OCI-LY1 (cell line): ENCODE results near the gene MPLKIP.
A peak's percentile ranks its signal among the peaks of the same experiment; 100 is the strongest.

Experiments used
- H2AFZ ChIP-seq: fragments of 200-600 bp; sonication (generic), shearing (Covaris generic); 2 replicates; pipeline ENCODE4 v1.6.0; 2014; ENCODE audit warnings: antibody characterized with exemption, mild to moderate bottlenecking, low read length
- H3F3A ChIP-seq: fragments of 200-600 bp; sonication (generic), shearing (Covaris generic); 2 replicates; pipeline ENCODE4 v1.6.0; 2014; ENCODE audit warnings: mild to moderate bottlenecking, antibody characterized with exemption, low read length, moderate library complexity; ENCODE audit not compliant: insufficient read depth
- H3K27ac ChIP-seq: fragments of 200-600 bp; sonication (generic); 2 replicates; pipeline ENCODE4 v1.5.1; 2014; ENCODE audit warnings: low read length, mixed run types, mild to moderate bottlenecking, low read depth; ENCODE audit not compliant: poor library complexity, severe bottlenecking
- H3K27me3 ChIP-seq: fragments of 200-600 bp; sonication (generic); 2 replicates; pipeline ENCODE4 v1.6.0; 2014; ENCODE audit warnings: antibody characterized with exemption, mild to moderate bottlenecking, low read length, moderate library complexity; ENCODE audit not compliant: insufficient read depth
- H3K36me3 ChIP-seq: fragments of 200-600 bp; sonication (generic); 2 replicates; pipeline ENCODE4 v1.6.1; 2014; ENCODE audit warnings: mild to moderate bottlenecking, antibody characterized with exemption, low read length, moderate library complexity, mixed read lengths; ENCODE audit not compliant: insufficient read depth
- H3K4me1 ChIP-seq: fragments of 200-600 bp; sonication (generic); 2 replicates; pipeline ENCODE4 v1.5.1; 2014; ENCODE audit warnings: mild to moderate bottlenecking, low read length, moderate library complexity; ENCODE audit not compliant: insufficient read depth, severe bottlenecking
- H3K4me2 ChIP-seq: fragments of 200-600 bp; sonication (generic), shearing (Covaris generic); 2 replicates; pipeline ENCODE4 v1.6.1; 2014; ENCODE audit warnings: low read length
- H3K4me3 ChIP-seq: fragments of 200-600 bp; sonication (generic); 2 replicates; pipeline ENCODE4 v1.5.1; 2014; ENCODE audit warnings: low read length, low read depth, mild to moderate bottlenecking, mixed read lengths; ENCODE audit not compliant: poor library complexity, severe bottlenecking
- H3K79me2 ChIP-seq: fragments of 200-600 bp; shearing (Covaris generic); 2 replicates; pipeline ENCODE4 v1.6.1; 2016; ENCODE audit warnings: mixed run types, low read length, mixed read lengths; ENCODE audit not compliant: insufficient read depth
- H3K9ac ChIP-seq: fragments of 200-600 bp; sonication (generic), shearing (Covaris generic); 2 replicates; pipeline ENCODE4 v1.6.1; 2014; ENCODE audit warnings: mild to moderate bottlenecking, low read length, mixed read lengths
- H3K9me2 ChIP-seq: fragments of 200-600 bp; sonication (generic), shearing (Covaris generic); 2 replicates; pipeline ENCODE4 v1.6.1; 2014; ENCODE audit warnings: low read depth, mild to moderate bottlenecking, low read length, mixed read lengths
- H3K9me3 ChIP-seq: fragments of 200-600 bp; shearing (Covaris generic); 2 replicates; pipeline ENCODE4 v1.6.1; 2014; ENCODE audit warnings: low read length, mixed read lengths
- H4K20me1 ChIP-seq: fragments of 200-600 bp; sonication (generic), shearing (Covaris generic); 2 replicates; pipeline ENCODE4 v1.6.0; 2016; ENCODE audit warnings: mild to moderate bottlenecking, low read length; ENCODE audit not compliant: insufficient read depth
- EZH2 ChIP-seq: fragments of 200-600 bp; sonication (generic), shearing (Covaris generic); IDR thresholded peaks from 2 replicates; pipeline ENCODE4 v1.8.0; 2017; ENCODE audit warnings: borderline replicate concordance, mixed run types, mild to moderate bottlenecking, antibody characterized with exemption, low read length, moderate library complexity, mixed read lengths
- TF ChIP-seq, protein P1 (sequence below): fragments of 200-600 bp; sonication (generic), shearing (Covaris generic); IDR thresholded peaks from 2 replicates; pipeline ENCODE4 v1.5.1; 2017; ENCODE audit warnings: mild to moderate bottlenecking, antibody characterized with exemption, low read length, moderate library complexity, mixed read lengths

The MPLKIP gene

DNA sequence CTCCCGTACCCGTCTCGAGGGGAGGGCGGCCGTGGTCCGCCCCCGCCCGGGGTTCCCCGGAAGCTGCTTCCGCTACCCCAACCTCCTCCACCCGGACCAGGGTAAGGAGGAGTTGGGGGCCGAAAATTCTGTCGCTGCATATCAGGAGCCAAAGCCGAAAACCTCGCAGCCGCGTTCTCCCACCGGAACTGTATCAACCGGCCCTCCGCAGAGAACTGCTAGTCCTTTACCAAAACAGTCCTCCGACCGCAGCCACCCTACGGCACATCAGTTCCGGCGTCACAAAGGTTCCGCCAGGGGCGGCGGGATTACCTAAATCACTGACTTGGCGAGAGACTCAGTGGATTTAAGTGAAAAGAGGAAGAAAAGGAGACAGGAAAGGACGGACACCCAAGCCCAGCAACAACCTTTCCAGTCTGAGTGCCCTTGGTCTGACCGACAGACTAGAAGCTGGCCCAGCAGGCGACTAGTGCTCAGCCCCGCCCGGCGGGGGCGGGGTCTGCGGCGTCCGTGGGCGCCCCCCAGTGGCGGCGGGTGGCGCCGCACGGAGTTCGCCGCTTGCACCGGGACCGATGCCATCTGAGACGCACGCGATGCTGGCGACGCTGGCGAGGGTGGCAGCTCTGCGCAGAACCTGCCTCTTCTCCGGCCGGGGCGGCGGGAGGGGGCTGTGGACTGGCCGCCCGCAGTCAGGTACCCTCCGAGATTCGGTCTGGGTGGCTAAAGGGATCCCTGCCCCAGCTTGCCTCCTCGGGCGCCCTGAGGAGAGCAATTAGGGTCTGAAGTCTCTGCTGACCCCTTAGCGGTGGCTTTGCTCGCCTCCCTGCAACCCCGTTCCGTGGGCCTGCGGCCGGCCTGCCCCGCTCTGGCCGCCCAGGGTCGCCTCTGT is at the start of gene MPLKIP, which contains the start of gene SUGCT:
MPLKIP (minus strand) TSS at position 195 of the 889 bp plus-strand sequence; CDS start at position 140, 55 bp downstream.
SUGCT (plus strand) TSS at position 578 of the 889 bp plus-strand sequence.
- Histone ChIP-seq H2AFZ (no peak within 1 kb of the TSS), H3K4me2 (peak within 1 kb of the TSS; percentile 63), H3K36me3 (peaks cover 32% of the 10 kb centered on the region), H3K27me3 (no peaks in the 10 kb centered on the region; the same call in 1 of the 2 replicates), H3F3A (no peaks in the 10 kb centered on the region), H3K27ac (peak within 1 kb of the TSS; percentile 67), H4K20me1 (0 out of 2 replicates have a peak, but pooled peaks cover 3% of the 10 kb centered on the region), H3K4me1 (peaks cover 21% of the 10 kb centered on the region), H3K9me2 (no peaks in the 10 kb centered on the region), H3K9me3 (no peaks in the 10 kb centered on the region), H3K4me3 (peak within 1 kb of the TSS; percentile 84), H3K79me2 (peaks cover 42% of the 10 kb centered on the region), H3K9ac (peak within 1 kb of the TSS; percentile 87)
- no peak for TF ChIP-seq EZH2
- TF ChIP-seq, protein P1, sequence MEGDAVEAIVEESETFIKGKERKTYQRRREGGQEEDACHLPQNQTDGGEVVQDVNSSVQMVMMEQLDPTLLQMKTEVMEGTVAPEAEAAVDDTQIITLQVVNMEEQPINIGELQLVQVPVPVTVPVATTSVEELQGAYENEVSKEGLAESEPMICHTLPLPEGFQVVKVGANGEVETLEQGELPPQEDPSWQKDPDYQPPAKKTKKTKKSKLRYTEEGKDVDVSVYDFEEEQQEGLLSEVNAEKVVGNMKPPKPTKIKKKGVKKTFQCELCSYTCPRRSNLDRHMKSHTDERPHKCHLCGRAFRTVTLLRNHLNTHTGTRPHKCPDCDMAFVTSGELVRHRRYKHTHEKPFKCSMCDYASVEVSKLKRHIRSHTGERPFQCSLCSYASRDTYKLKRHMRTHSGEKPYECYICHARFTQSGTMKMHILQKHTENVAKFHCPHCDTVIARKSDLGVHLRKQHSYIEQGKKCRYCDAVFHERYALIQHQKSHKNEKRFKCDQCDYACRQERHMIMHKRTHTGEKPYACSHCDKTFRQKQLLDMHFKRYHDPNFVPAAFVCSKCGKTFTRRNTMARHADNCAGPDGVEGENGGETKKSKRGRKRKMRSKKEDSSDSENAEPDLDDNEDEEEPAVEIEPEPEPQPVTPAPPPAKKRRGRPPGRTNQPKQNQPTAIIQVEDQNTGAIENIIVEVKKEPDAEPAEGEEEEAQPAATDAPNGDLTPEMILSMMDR, result peak; percentile 98

DNA sequence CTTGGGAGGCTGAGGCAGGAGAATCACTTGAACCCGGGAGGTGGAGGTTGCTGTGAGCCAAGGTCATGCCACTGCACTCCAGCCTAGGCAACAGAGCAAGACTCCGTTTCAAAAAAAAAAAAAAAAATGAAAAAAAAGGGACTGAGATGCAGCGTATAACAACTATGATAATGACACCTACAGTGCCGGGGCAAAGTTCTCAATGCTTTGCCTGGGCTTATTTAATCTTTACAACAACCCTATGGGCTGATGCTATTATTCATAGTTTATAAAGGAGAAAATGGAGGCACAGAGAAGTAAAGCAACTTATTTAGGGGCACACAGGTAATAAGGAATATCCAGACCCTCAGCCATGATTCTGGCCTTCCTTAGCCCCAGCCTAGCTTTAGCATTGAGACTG is 48.0 kb upstream of the MPLKIP start:
- no peaks in the 10 kb centered on the region for H3K79me2 ChIP-seq
- H3K9ac ChIP-seq, result no peak overlapping the region
- H3F3A ChIP-seq, result no peaks in the 10 kb centered on the region
- H3K9me2 ChIP-seq, result no peaks in the 10 kb centered on the region
- no peak overlapping the region for H3K4me2 ChIP-seq
- H3K36me3 ChIP-seq, result no peaks in the 10 kb centered on the region
- TF ChIP-seq, protein P1, result no peak
- TF ChIP-seq EZH2, result no peak
- H3K4me1 ChIP-seq, result no peaks in the 10 kb centered on the region
- no peaks in the 10 kb centered on the region for H3K9me3 ChIP-seq
- H4K20me1 ChIP-seq, result no peaks in the 10 kb centered on the region
- H3K4me3 ChIP-seq, result no peak overlapping the region
- H3K27me3 ChIP-seq, result no peaks in the 10 kb centered on the region
- no peak overlapping the region for H3K27ac ChIP-seq
- no peak overlapping the region for H2AFZ ChIP-seq

- no peaks in the 10 kb centered on the region for H3F3A ChIP-seq
- TF ChIP-seq EZH2, result no peak
- TF ChIP-seq, protein P1, result no peak
- no peaks in the 10 kb centered on the region for H3K4me1 ChIP-seq
- no peaks in the 10 kb centered on the region; the same call in 1 of the 2 replicates for H3K27me3 ChIP-seq
- H3K9ac ChIP-seq, result no peak overlapping the region
- no peak overlapping the region for H2AFZ ChIP-seq
- no peaks in the 10 kb centered on the region for H3K79me2 ChIP-seq
- H3K9me2 ChIP-seq, result no peaks in the 10 kb centered on the region
- no peaks in the 10 kb centered on the region for H3K36me3 ChIP-seq
- H3K27ac ChIP-seq, result no peak overlapping the region
- no peaks in the 10 kb centered on the region for H4K20me1 ChIP-seq
- H3K4me2 ChIP-seq, result no peak overlapping the region
- H3K4me3 ChIP-seq, result no peak overlapping the region
- no peaks in the 10 kb centered on the region for H3K9me3 ChIP-seq
Measured at GRCh38 chr7:40177071-40177470, 42.6 kb upstream of the MPLKIP start.
